ENCODE results near the gene TMEM248.
"Not testable (repeated sequence)": the region's sequence is repeated elsewhere in the genome, so short reads cannot be mapped to it uniquely, and the experiment has no call there.

TMEM248 gene

GRCh38 chr7:66873476-66873875 is 47.5 kb upstream of the TMEM248 start:
- H3K36me3 ChIP-seq (ENCODE audit: control insufficient read depth in 2 of 2, insufficient read depth in 1 of 2, low read length in 2 of 2): peaks cover 4 to 9% of the 10 kb centered on the region in 2 experiments; a peak in 2 of 3 replicates
- ChIA-PET CTCF (interaction anchor here (0.5 to 0.6 kb wide), 2 partner anchors 19 to 313 kb away, joined by 3 read pairs; no protein-coding TSS in a partner anchor), POLR2A (no interaction called here)
- no peak overlapping the region for H3K27ac ChIP-seq (ENCODE audit: extremely low read depth, low read depth, low read length)
- no peak overlapping the region for H3K4me3 ChIP-seq (ENCODE audit: low read depth, low read length)
- H3K9me3 ChIP-seq (ENCODE audit: control insufficient read depth, insufficient read depth, low read depth, low read length): no peaks in the 10 kb centered on the region
- no peak for TF ChIP-seq ZNF114 (tag by site-specific recombination; IDR thresholded peaks at IDR 0.05)
- TF ChIP-seq ZNF214 (tag by site-specific recombination; IDR thresholded peaks at IDR 0.05; ENCODE audit: borderline replicate concordance): no peak
- no peak for TF ChIP-seq SETDB1 (IDR thresholded peaks at IDR 0.05; ENCODE audit: insufficient read length, low read length)
- TF ChIP-seq ZNF433 (tag by site-specific recombination; IDR thresholded peaks at IDR 0.05; ENCODE audit: low read depth): no peak
- TF ChIP-seq ZNF16 (tag by site-specific recombination; IDR thresholded peaks at IDR 0.05; ENCODE audit: low read depth): no peak
- no peak for TF ChIP-seq PBX3 (CRISPR knock-in tag; IDR thresholded peaks at IDR 0.05)
- TF ChIP-seq INSM2 (tag by site-specific recombination; IDR thresholded peaks at IDR 0.05): no peak
- TF ChIP-seq ZNF76 (tag by site-specific recombination; IDR thresholded peaks at IDR 0.05; ENCODE audit: borderline replicate concordance, low read depth): no peak
- no peak for TF ChIP-seq ZNF488 (tag by site-specific recombination; IDR thresholded peaks at IDR 0.05)
- H3K4me1 ChIP-seq (ENCODE audit: control insufficient read depth, insufficient read depth, low read length): no peaks in the 10 kb centered on the region

- POLR2A ChIA-PET: no interaction called here
- no peak overlapping the region for H3K4me3 ChIP-seq (ENCODE audit: low read depth, low read length)
- H3K27ac ChIP-seq (ENCODE audit: extremely low read depth, low read depth, low read length): no peak overlapping the region
- CTCF ChIA-PET: interaction anchor here (0.6 kb wide), 1 partner anchor 18 kb away, joined by 3 read pairs; no protein-coding TSS in a partner anchor
- TF ChIP-seq GLIS2 (tag by site-specific recombination; IDR thresholded peaks at IDR 0.05) (no peak), MZF1 (tag by site-specific recombination; IDR thresholded peaks at IDR 0.05; ENCODE audit: borderline replicate concordance) (no peak), ZNF175 (tag by site-specific recombination; IDR thresholded peaks at IDR 0.05) (no peak), ZNF571 (tag by site-specific recombination; IDR thresholded peaks at IDR 0.05) (no peak), ZNF426 (tag by site-specific recombination; IDR thresholded peaks at IDR 0.05) (no peak), ZNF24 (tag by site-specific recombination; IDR thresholded peaks at IDR 0.05) (no peak), ZNF530 (tag by site-specific recombination; IDR thresholded peaks at IDR 0.05; ENCODE audit: low read depth) (no peak), YY1 (tag by site-specific recombination; IDR thresholded peaks at IDR 0.05) (no peak), ZNF18 (tag by site-specific recombination; IDR thresholded peaks at IDR 0.05) (no peak), ZNF624 (tag by site-specific recombination; IDR thresholded peaks at IDR 0.05) (no peak), GLI2 (tag by site-specific recombination; IDR thresholded peaks at IDR 0.05; ENCODE audit: borderline replicate concordance, low read depth) (no peak), ZNF654 (tag by site-specific recombination; IDR thresholded peaks at IDR 0.05; ENCODE audit: low read depth) (no peak), ZNF529 (tag by site-specific recombination; IDR thresholded peaks at IDR 0.05; ENCODE audit: insufficient replicate concordance) (no peak), ZNF2 (tag by site-specific recombination; IDR thresholded peaks at IDR 0.05) (no peak)
- no peaks in the 10 kb centered on the region for H3K9me3 ChIP-seq (ENCODE audit: control insufficient read depth, insufficient read depth, low read depth, low read length)
- H3K36me3 ChIP-seq (ENCODE audit: control insufficient read depth in 2 of 2, insufficient read depth in 1 of 2, low read length in 2 of 2): peaks cover 4 to 15% of the 10 kb centered on the region in 2 experiments; a peak in 2 of 3 replicates
- no peaks in the 10 kb centered on the region for H3K4me1 ChIP-seq (ENCODE audit: control insufficient read depth, insufficient read depth, low read length)
Observed at GRCh38 chr7:66877577-66878300, 43.3 kb upstream of the TMEM248 start.

GRCh38 chr7:66878301-66878685 is 42.7 kb upstream of the TMEM248 start:
- H3K27ac ChIP-seq (ENCODE audit: extremely low read depth, low read depth, low read length); H3K4me1 ChIP-seq (ENCODE audit: control insufficient read depth, insufficient read depth, low read length); H3K4me3 ChIP-seq (ENCODE audit: low read depth, low read length); H3K9me3 ChIP-seq (ENCODE audit: control insufficient read depth, insufficient read depth, low read depth, low read length); POLR2A ChIA-PET: not testable (repeated sequence)
- peaks cover 4 to 17% of the 10 kb centered on the region in 2 experiments; a peak in 2 of 3 replicates for H3K36me3 ChIP-seq (ENCODE audit: control insufficient read depth in 2 of 2, insufficient read depth in 1 of 2, low read length in 2 of 2)
- CTCF ChIA-PET: interaction anchor here (0.6 kb wide), 1 partner anchor 18 kb away, joined by 3 read pairs; no protein-coding TSS in a partner anchor
